CD4-positive, alpha-beta T cell treated with Interleukin-1 beta for 1 hour (primary cell): ENCODE results near the gene RGS7.
"Not testable (repeated sequence)": the region's sequence is repeated elsewhere in the genome, so short reads cannot be mapped to it uniquely, and the experiment has no call there.

ENCODE experiments used
- DNase-seq, 2 donors: peaks; one replicate each; pipeline ENCODE4 v3.0.0-alpha.2; 2020 to 2022

Gene RGS7

DNA sequence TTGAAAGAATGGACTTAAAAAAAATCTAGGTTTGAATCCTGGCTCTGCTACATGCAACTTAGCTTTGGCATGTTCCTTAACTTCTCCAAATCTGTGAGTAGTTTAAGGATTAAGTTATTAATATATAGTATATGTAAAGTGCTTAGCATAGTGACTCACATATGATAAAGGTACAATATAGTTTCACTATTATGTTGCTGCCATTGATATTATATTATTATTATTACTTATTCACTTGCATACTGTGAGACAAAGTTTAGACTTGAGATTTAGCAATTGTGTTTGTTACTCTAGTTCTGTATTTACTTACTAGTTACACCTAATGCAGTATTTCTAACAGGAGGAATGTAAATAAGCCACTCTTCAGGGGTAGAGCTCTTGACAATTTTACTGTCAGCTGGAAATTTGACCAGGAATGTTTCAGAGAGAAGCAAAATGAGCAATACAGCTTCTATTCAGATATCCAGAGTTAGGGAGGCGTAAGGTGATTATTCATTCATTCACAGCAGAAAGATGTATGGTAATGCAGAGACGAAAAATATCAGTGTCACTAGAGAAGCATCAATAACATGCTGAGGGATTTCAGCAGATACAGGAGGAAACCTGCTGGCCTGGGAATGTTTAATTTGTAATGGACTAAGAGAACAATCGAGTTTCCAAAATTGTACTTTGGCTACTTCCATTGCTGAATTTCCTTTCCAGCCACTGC lies 25.5 kb downstream of the RGS7 start:
- no peak for DNase-seq

DNA sequence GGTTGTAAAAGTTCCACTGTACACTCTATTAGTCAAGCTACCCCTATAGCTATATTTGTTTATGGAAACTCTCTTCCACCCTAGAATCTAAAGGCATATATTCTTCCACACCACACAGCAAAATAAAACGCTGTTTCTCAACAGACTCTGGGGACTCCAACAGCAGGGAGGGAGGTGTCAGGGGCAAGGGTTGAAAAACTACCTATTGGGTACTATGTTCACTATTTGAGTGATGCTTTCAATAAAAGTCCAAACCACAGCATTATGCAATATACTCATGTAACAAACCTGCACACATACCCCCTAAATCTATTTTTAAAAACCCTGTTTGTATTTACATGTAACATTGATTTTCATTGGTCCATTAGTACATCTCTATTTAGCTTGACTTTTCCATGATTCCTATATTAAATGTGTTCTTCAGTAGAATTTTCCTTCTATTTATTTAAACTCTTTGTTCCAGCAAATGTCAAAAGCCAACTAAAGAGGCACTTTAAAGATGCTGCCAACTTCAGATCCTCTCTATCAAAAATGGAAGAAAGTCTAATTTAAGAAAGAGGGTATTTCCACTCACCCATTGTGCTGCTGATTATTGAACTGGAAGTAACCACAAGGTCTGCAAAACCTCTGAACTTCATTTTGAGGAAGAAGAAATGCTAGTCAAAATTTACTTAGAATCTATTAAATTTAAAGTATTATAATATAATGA lies 26.2 kb downstream of the RGS7 start:
- no peak for DNase-seq

DNA sequence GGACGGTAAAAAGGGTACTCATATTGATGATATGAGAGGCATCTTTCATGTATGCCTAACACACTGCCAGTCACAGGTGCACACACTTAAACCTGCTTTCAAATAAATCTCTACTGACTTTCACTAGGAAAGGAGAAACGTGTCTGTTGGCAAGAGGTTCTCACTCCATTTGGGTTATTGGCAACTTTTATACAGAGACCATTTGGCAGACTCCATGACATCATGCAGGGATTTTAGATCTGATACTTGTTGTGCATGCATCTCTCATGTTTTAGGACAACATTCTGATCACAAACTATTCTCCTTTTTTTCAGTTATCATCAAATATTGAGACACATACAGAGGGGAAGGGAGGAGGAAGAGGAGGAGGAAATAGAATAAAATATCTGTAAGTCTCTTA lies 31.5 kb downstream of the RGS7 start:
- DNase-seq, result no peak

DNA sequence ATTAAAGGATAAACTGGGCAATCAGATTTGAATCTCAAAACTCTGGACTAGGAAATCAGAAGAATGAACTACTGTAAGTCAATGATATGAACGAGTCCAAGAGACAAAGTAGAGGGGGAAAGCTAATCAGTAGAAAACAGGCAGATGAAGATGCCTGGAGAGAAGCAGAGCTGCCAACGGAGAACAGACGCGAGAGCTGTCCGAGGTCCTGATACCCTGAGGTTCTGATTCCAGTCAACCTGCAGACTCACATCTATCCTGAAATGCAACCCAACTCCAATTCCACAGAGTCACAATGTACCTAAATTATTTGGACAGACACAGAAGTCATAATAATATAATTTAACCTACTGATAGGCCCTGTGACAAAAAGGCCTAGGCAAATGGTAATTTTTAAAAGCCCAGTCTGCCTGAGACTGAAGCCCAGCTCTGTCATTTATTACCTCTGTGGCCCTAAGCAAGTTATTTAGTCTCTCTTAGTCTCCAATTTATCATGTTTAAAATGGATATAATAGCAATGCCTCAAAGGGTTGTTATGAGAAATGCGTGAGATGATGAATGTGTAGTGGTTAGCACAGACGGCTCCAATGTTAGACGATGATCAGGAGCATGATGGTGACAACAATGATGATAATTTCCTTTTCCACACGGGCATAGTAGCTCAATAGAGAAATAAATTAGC lies 33.4 kb downstream of the RGS7 start:
- no peak for DNase-seq

- no peak for DNase-seq
Observed at GRCh38 chr1:241317676-241318075, 39.3 kb downstream of the RGS7 start.

GRCh38 chr1:241316372-241316771 lies 40.6 kb downstream of the RGS7 start:
- DNase-seq, result no peak

DNA sequence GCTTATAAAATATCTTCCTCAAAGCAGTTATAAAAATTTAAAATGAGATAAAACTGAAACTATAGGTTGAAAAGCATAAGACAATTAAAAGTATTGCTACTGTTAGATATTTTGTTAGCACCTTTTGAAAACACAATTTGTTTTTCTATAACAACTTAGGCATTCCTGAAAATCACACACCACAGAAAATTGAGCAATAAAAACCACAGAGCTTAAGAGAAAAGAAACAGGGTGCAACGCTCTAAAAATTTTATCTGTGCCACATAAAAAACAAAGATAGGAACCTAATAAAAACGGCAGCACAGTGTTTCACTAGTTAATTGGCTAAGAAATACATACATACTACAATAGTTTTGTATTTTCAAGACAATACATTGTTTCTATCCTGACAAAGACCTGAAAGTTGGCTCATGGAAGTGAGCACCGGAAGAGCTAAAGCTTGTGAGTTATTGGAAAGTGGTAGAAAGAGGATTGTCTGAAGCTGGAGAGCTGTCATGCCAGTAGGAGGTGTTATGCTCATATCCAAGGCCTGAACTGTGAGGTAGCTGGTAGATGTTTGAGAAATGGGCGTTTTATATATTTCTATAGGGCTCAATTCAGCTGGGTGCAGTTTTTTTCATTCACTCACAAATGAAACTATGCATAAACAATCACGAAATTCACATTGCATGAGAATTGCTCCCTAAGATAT lies 45.8 kb downstream of the RGS7 start:
- no peak for DNase-seq

GRCh38 chr1:241310451-241310850 lies 46.6 kb downstream of the RGS7 start:
- DNase-seq, result no peak

DNA sequence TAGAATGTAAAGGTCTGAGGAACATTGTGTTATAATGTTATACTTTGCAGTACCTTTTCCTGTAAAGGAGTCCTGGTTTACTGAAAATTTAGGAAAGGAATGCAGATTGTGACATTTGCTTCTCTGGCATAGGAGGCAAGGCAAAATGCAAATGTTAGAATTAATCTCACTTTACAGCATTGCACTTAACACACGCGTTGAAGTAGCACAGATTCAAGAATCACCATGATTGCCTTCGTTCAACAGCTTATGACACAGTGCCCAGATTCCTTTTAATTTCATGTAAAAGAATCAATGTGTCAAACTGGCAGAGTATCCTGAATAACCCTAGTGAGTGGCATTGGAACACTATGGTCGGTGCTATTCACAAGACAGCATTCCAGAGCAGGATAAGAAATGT lies 47.4 kb downstream of the RGS7 start:
- no peak for DNase-seq

DNA sequence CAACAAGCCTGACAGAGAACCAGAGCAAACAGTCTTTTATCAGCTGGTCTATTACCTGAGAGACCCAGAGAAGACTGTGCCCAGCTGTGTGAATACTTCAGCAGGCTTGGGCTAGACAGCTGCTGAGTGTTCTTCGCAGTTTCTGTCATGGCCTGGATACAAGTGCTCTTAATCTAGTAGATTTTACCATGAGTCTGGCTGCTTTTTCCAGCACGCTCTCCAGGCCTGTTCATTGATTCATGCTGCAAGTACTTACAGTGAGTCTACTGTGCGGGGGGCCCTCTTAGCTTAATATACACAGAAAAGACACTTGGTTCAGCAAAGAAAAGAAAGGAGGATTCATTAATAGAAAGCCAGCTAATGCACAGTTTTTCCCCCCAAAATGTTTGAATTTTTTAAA lies 48.5 kb downstream of the RGS7 start:
- DNase-seq, result no peak

- DNase-seq, result no peak
Observed at GRCh38 chr1:241308011-241308410, 49.0 kb downstream of the RGS7 start.

DNA sequence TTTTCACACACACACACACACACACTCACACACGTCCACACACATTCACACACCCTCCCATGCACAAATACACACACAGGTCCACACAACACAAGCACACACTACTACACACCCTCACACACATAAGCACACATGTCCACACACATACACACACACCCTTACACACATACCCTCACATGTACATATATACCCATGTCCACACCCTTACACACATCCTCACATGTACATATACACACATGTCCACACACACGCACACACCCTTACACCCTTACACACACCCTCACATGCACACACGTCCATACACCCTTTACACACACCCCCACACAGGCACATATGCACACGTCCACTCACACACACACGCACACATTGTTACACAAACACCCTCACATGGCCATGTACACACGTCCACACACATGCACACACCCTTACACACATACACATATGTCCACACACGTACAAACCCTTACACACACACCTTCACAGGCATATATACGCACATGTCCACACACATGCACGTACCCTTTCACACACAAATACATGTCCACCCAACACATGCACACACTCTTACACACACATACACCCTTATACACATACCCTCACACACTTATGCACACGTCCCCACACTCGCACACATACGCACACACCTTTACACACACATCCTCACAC lies 50.7 kb downstream of the RGS7 start:
- no peak for DNase-seq

GRCh38 chr1:241302024-241302423 lies 55.0 kb downstream of the RGS7 start:
- DNase-seq, result not testable (repeated sequence)

GRCh38 chr1:241299347-241299746 lies 57.7 kb downstream of the RGS7 start:
- DNase-seq, result no peak

DNA sequence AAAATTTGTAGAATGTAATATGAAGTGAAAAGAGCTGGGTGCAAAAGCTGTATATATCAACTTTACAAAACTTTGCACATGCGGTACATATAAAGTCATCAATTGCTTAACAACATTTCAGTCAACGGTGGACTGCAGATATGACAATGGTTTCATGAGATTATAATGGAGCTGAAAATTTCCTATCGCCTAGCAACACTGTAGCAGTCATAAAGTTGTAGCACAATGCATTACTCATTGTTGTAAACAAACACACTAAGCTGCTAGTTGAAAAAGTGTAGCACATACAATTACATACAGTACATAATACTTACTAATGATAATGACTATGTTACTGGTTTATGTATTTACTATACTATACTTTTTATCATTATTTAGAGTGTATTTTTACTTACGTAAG lies 64.0 kb downstream of the RGS7 start:
- DNase-seq, result no peak

DNA sequence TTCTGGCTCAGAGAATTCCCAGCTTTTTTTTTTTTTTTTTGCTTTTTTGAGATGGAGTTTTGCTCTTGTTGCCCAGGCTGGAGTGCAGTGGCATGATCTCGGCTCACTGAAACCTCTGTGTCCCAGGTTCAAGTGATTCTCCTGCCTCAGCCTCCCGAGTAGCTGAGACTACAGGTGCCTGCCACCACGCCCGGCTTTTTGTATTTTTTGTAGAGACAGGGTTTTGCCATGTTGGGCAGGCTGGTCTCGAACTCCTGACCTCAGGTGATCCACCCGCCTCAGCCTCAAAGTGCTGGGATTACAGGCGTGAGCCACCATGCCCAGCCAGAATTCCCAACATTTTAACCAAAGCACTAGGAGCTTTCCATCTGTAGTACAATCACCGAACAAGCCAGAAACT lies 65.5 kb downstream of the RGS7 start:
- not testable (repeated sequence) for DNase-seq

DNA sequence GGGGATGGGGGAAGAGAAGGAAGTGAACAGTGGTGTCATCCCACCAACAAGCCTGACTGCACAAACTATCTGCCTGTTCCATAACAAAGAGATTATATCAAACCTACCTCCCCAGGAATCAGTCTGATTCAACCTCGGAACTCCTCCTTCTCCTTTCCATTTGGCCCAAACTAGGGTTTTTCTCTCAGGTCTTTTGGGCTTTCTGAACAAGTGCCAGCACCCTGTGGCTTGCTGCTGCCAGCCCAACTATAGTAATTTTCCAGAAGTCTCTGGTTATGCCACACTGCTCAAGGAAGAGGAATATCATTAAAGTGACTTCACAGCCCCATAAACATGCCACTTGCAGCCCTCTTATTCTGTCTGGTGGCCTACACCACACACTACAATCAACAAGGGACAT lies 70.5 kb downstream of the RGS7 start:
- DNase-seq, result no peak

GRCh38 chr1:241276391-241276790 lies 80.6 kb downstream of the RGS7 start:
- DNase-seq, result no peak

DNA sequence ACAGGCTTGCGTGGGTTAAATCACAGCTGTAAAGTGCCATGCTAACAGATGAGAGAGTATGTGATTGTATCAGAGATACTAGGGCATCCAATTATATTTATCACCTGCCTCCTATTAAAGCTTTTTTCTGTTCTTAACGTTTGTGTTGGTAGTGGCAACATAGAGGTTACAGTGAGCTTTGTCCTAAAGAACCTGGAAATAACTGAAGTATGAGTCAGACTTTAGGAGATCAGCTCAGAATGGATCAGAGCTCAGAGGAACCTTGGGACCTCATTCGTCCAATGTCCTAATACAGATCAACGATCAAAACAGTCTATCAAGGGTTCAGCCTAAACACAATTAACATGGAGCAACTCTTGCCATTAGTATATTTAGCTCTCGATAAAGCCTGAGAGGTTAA lies 81.0 kb downstream of the RGS7 start:
- DNase-seq, result no peak

- DNase-seq, result no peak
Observed at GRCh38 chr1:241275226-241275625, 81.8 kb downstream of the RGS7 start.

DNA sequence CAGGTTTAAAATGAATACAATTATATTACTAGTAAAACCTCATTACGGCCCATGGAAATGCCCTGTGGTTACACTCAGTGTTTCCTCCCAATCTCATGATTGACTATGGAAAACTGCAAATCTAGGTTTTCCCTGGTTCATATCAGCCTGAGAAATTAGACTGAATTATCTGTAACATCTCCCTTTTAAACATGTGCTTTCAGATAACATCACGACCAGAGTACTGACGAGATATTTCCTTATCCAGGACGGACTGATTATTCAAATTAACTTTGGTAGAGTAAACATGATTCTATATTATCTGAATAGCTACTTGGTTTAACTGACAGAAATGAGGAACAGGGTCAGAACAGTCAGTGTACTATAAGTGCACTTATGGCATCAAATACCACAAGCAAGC lies 82.3 kb downstream of the RGS7 start:
- DNase-seq, result no peak

DNA sequence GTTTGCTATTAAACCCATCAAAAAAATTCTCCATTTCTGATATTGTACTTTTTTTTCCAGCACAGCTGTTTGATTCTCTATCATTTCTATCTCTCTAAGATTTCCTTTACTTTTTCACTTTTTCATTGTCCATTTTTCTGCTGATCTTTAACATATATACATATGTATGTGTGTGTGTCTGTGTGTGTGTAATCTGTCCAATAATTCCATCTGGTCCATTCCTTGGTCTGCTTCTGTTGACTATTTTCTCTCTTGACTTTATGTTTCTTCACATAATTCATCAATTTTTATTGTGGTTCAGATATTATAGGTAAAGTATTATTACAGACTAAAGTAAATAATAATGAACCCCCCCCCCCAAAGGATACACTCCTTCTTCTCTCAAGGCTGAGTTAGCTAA lies 84.2 kb downstream of the RGS7 start:
- DNase-seq, result no peak

- no peak for DNase-seq
Observed at GRCh38 chr1:241271427-241271826, 85.6 kb downstream of the RGS7 start.
